K562 (cell line): ENCODE data around the gene HYAL1. TPM values are rescaled to one million over a fixed set of nuclear protein-coding genes. Genes with fewer than 3 reads are reported as not detected.
A peak's percentile ranks its signal among the peaks of the same experiment; 100 is the strongest.

Experiments
- ATAC-seq: fragments of 200-7000 bp; cut with Tn5 transposase; 3 replicates; pipeline ENCODE4 v1.9.1; 2020; ENCODE audit warnings: moderate library complexity
- BruUV-seq: library from RNA; stranded (reverse); fragments of 400-500 nt; replicated peaks from 2 replicates; lab custom pipeline; 2021; lab: Mats Ljungman, UMichigan
- CTCF ChIA-PET: fragments of 300-600 bp; formaldehyde crosslinking; extraction: SDS; loops from one replicate; lab custom pipeline; 2021; ENCODE audit warnings: low intra/inter-chr PET ratio; lab: Yijun Ruan, JAX
- POLR2A ChIA-PET: fragments of 300-600, 350-650 bp; sonication (Branson Sonifier 250); formaldehyde crosslinking; extraction: SDS; loops from one replicate; lab custom pipeline; 2021; ENCODE audit warnings: antibody characterized with exemption, inconsistent platforms; lab: Yijun Ruan, JAX
- DNase-seq, 4 experiments: peaks; one replicate each; pipeline versions ENCODE4 v3.0.0 to v3.0.0-alpha.2; 2011 to 2018; ENCODE audit warnings: low spot score in 3 of 4, mixed read lengths in 3 of 4; ENCODE audit errors: extremely low read depth in 1 of 4
- FAIRE-seq: peaks from 2 replicates; lab custom pipeline; 2011; peaks lifted over from hg19 to GRCh38; lab: Jason Lieb, UNC
- H2AFZ ChIP-seq: 2 replicates; pipeline ENCODE4 v1.6.0; 2011; ENCODE audit warnings: low read depth, low read length, control low read depth, inconsistent platforms
- H3K27ac ChIP-seq: fragments of 200-600 bp; 3 replicates; pipeline ENCODE4 v1.8.0; 2011; ENCODE audit warnings: low read depth, mild to moderate bottlenecking, control low read depth, inconsistent platforms, low read length, moderate library complexity, mixed read lengths; ENCODE audit errors: extremely low read depth
- H3K27me3 ChIP-seq, 2 experiments: fragments of 300-600 bp in 1 of 2; 2 replicates in 1 of 2; 3 replicates in 1 of 2; pipeline versions ENCODE4 v1.6.0 to v1.8.0; 2011; ENCODE audit warnings: inconsistent platforms in 2 of 2, low read length in 2 of 2, mild to moderate bottlenecking in 1 of 2, mixed read lengths in 1 of 2, moderate library complexity in 1 of 2; ENCODE audit not compliant: control insufficient read depth in 2 of 2, insufficient read depth in 2 of 2
- H3K36me3 ChIP-seq: fragments of 300-600 bp; 3 replicates; pipeline ENCODE4 v1.8.0; 2011; ENCODE audit warnings: mild to moderate bottlenecking, low read length, inconsistent platforms; ENCODE audit not compliant: control insufficient read depth, insufficient read depth
- H3K4me1 ChIP-seq, 2 experiments: fragments of 200-600 bp in 1 of 2; replicated peaks in 1 of 2; 2 replicates in 1 of 2; 3 replicates in 1 of 2; pipeline versions ENCODE4 v1.5.1 to v1.8.0; 2011; ENCODE audit warnings: inconsistent platforms in 2 of 2, low read length in 2 of 2, mild to moderate bottlenecking in 1 of 2, mixed read lengths in 1 of 2, moderate library complexity in 1 of 2; ENCODE audit not compliant: control insufficient read depth in 2 of 2, insufficient read depth in 2 of 2
- H3K4me2 ChIP-seq: 2 replicates; pipeline ENCODE4 v1.6.1; 2011; ENCODE audit warnings: low read length, control low read depth, inconsistent platforms, mixed read lengths; ENCODE audit not compliant: insufficient read depth
- H3K4me3 ChIP-seq: fragments of 200-600 bp; sonication (generic), shearing (Covaris generic); 2 replicates; pipeline ENCODE4 v1.5.1; 2016; ENCODE audit warnings: control low read depth, inconsistent platforms
- H3K79me2 ChIP-seq: fragments of 200-600 bp; 3 replicates; pipeline ENCODE4 v1.8.0; 2011; ENCODE audit warnings: low read length, inconsistent platforms; ENCODE audit not compliant: control insufficient read depth, insufficient read depth
- H3K9ac ChIP-seq, 2 experiments: 2 replicates each; pipeline versions ENCODE4 v1.6.0 to v1.6.1; 2011; ENCODE audit warnings: low read depth in 2 of 2, low read length in 2 of 2, control low read depth in 1 of 2, inconsistent platforms in 1 of 2, mild to moderate bottlenecking in 1 of 2, mixed read lengths in 1 of 2; ENCODE audit not compliant: insufficient read depth in 1 of 2
- H3K9me1 ChIP-seq: one replicate; pipeline ENCODE4 v1.6.0; 2011; ENCODE audit warnings: inconsistent platforms, mild to moderate bottlenecking, low read length, moderate library complexity; ENCODE audit not compliant: control insufficient read depth, insufficient read depth
- H3K9me3 ChIP-seq: replicated peaks from 2 replicates; pipeline ENCODE4 v1.5.1; 2011; ENCODE audit warnings: low read depth, low read length, inconsistent platforms; ENCODE audit not compliant: control insufficient read depth, insufficient read depth
- H4K20me1 ChIP-seq: replicated peaks from 2 replicates; pipeline ENCODE4 v1.6.1; 2011; ENCODE audit warnings: low read length, inconsistent platforms, mixed read lengths; ENCODE audit not compliant: control insufficient read depth, insufficient read depth
- ADNP ChIP-seq: fragments of 200-800 bp; sonication (Bioruptor generic); IDR thresholded peaks from 2 replicates; pipeline ENCODE4 v1.6.1; 2016; ENCODE audit warnings: missing genetic modification characterization, missing compliant biosample characterization
- ARID1B ChIP-seq: fragments of 450-650 bp; IDR thresholded peaks from 2 replicates; pipeline ENCODE4 v1.6.1; 2016; ENCODE audit warnings: antibody characterized with exemption, mild to moderate bottlenecking, inconsistent platforms
- C11orf30 ChIP-seq: fragments of 450-650 bp; IDR thresholded peaks from 2 replicates; pipeline ENCODE4 v1.6.1; 2016; ENCODE audit warnings: low read depth, mild to moderate bottlenecking
- CBFA2T3 ChIP-seq: fragments of 450-650 bp; IDR thresholded peaks from 2 replicates; pipeline ENCODE4 v1.6.1; 2017
- CREM ChIP-seq: IDR thresholded peaks from 2 replicates; pipeline ENCODE4 v1.6.1; 2014; ENCODE audit warnings: antibody characterized with exemption, low read depth
- DDX20 ChIP-seq: fragments of 450-650 bp; IDR thresholded peaks from 2 replicates; pipeline ENCODE4 v1.6.1; 2016; ENCODE audit warnings: missing genetic modification characterization, low read depth, mild to moderate bottlenecking, missing compliant biosample characterization, moderate library complexity
- ETS2 ChIP-seq: IDR thresholded peaks from 2 replicates; pipeline ENCODE4 v1.6.1; 2016; ENCODE audit warnings: borderline replicate concordance, missing genetic modification characterization, mild to moderate bottlenecking, moderate library complexity, missing compliant biosample characterization; ENCODE audit not compliant: poor library complexity, severe bottlenecking
- HMGN3 ChIP-seq: IDR thresholded peaks from 2 replicates; pipeline ENCODE4 v1.6.1; 2011; ENCODE audit warnings: borderline replicate concordance, low read depth, mild to moderate bottlenecking, mixed read lengths, low read length; ENCODE audit not compliant: insufficient read length; ENCODE audit errors: extremely low read depth
- STAT5B ChIP-seq: fragments of 250-450 bp; sonication (Bioruptor Pico); IDR thresholded peaks from 2 replicates; pipeline ENCODE4 v1.8.0; 2021; ENCODE audit warnings: mild to moderate bottlenecking, inconsistent platforms
- TCFL5 ChIP-seq: fragments of 250-450 bp; sonication (Bioruptor Pico); conservative IDR thresholded peaks from 2 replicates; pipeline ENCODE4 v1.6.1; 2021; ENCODE audit warnings: mild to moderate bottlenecking, moderate library complexity, matching md5 sums
- ZNF316 ChIP-seq: fragments of 450-650 bp; IDR thresholded peaks from 2 replicates; pipeline ENCODE4 v1.6.1; 2016
- ZNF717 ChIP-seq: fragments of 250-450 bp; sonication (Bioruptor Pico); IDR thresholded peaks from 2 replicates; pipeline ENCODE4 v1.5.0; 2021
- ZNF766 ChIP-seq: fragments of 200-800 bp; sonication (Bioruptor generic); conservative IDR thresholded peaks from 2 replicates; pipeline ENCODE4 v1.6.1; 2016; ENCODE audit warnings: missing genetic modification characterization, missing compliant biosample characterization
- WGBS: fragments of 100-300 bp; shearing (Covaris generic); methylation state at CpG from one replicate; pipeline ENCODE4 v1.1.6; 2016; ENCODE audit warnings: low coverage, mixed read lengths; ENCODE audit not compliant: insufficient coverage; ENCODE audit errors: missing lambda C conversion rate; 5-methylcytosine and 5-hydroxymethylcytosine counted together
- in situ Hi-C: fragments of 300-500 bp; cut with MboI; formaldehyde crosslinking; loops from 4 replicates; pipeline ENCODE4 v1.15.0; 2018; ENCODE audit warnings: inconsistent platforms, mixed read lengths
- intact Hi-C: fragments of 100-400 bp; cut with micrococcal nuclease; formaldehyde crosslinking; loops from 2 replicates; pipeline ENCODE4 v1.14.2; 2022
- polyA plus RNA-seq, 8 experiments: library from polyadenylated mRNA; depleted of rRNA in 4 of 8; stranded (reverse) in 5 of 8; unstranded in 3 of 8; fragments of >200 nt; fragmentation: Nextera tagmentation in 2 of 8; fragmentation: Illumina TruSeq in 1 of 8; extraction: Ambion mirVana in 2 of 8; extraction: Trizol in 1 of 8; gene quantifications; 2 replicates each; pipeline versions ENCODE4 v1.2.1 to v1.2.3, GENCODE V29; 2011 to 2014; ENCODE audit warnings: inconsistent platforms in 1 of 8, missing spikeins in 1 of 8
- total RNA-seq, 7 experiments: library from RNA; depleted of rRNA in 6 of 7; stranded (reverse); fragments of >200 nt in 6 of 7; fragmentation: Illumina TruSeq in 2 of 7; extraction: Trizol in 2 of 7; gene quantifications; 2 replicates each; pipeline versions ENCODE4 v1.2.1 to v1.2.3, GENCODE V29; 2011 to 2021; ENCODE audit warnings: low replicate concordance in 1 of 7
- TF ChIP-seq, protein P1 (sequence below): fragments of 200-800 bp; sonication (Bioruptor generic); IDR thresholded peaks from 2 replicates; pipeline ENCODE4 v1.6.1; 2017; ENCODE audit warnings: missing genetic modification characterization, missing compliant biosample characterization
- TF ChIP-seq, protein P2 (sequence below): sonication (generic); formaldehyde crosslinking; IDR thresholded peaks from 2 replicates; pipeline ENCODE4 v1.8.1; 2022; ENCODE audit warnings: missing genetic modification reagents
- TF ChIP-seq, protein P3 (sequence below): fragments of 450-650 bp; IDR thresholded peaks from 2 replicates; pipeline ENCODE4 v1.6.1; 2017; ENCODE audit warnings: mild to moderate bottlenecking, moderate library complexity

The HYAL1 gene
- total and polyA plus RNA-seq, 9 of the 15 experiments (the other 6 are each of a cell fraction or from before 2014, with no cell fraction given) = 1.4 to 8.5 (median 4.7) TPM

DNA sequence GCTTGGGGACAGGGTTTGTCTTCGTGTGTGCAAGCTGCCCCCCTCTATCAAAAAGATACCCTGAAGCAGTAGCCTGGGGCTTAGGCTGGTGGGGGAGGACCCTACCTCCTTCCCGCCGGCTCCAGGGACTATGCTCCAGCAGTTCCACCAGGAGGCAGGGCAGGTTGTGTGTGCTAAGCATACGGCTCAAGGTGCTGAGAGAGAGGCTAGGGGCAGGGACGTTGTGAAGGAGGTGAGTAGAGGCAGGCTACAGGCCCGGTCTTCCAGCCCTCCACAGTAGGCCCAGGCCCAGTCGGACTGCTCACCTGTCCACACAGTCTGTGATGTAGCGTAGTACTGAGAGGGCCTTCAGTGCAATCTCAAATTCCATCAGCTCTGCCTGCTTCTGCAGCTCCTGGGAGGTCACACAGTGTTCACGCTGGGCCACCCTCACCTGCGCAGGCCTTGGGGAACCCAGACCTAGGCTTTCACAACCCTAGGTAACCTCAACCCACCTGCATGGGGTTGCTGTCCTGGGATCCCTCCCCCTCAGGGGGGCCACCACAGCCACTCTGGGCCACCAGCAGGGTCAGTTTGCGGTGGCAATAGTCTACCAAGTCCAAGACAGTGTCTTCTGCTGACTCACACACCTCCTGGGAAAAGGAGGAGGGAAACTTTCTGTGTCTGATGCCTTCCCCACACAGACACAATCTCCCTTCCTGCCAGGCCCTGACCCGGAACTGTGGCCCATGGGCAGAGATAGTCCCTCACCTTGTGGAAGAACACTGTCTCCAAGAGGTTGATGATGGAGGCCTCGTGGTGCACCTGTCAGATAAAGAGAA lies 39.6 kb upstream of the HYAL1 start:
- intact Hi-C loops = no loop called here
- Histone ChIP-seq H3K36me3 (peaks cover 8% of the 10 kb centered on the region; the same call in 2 of the 3 replicates), H2AFZ (no peak overlapping the region), H3K4me2 (no peak overlapping the region; the same call in 1 of the 2 replicates), H3K9me1 (peaks cover 3% of the 10 kb centered on the region), H3K27ac (peak overlapping the region; percentile 39; the same call in 1 of the 3 replicates), H3K4me3 (no peak overlapping the region), H4K20me1 (no peaks in the 10 kb centered on the region), H3K9me3 (no peaks in the 10 kb centered on the region; the same call in 1 of the 2 replicates), H3K4me1 (peaks cover 24 to 50% of the 10 kb centered on the region in 2 experiments; a peak in 4 of 5 replicates), H3K9ac (peak overlapping the region in 1 of 2 experiments; percentile 79; a peak in 2 of 4 replicates), H3K79me2 (peaks cover 28% of the 10 kb centered on the region), H3K27me3 (no peaks in the 10 kb centered on the region)
- 18% methylated on average over 8 of the region's 13 CpGs for WGBS
- in situ Hi-C loops = no loop called here
- DNase-seq = no peak
- peak; percentile 37 for ATAC-seq
- peak; percentile 48 for FAIRE-seq
- ChIA-PET POLR2A (interaction anchor here (0.6 to 1.7 kb wide), 2 partner anchors 12 to 15 kb away, joined by 3 to 5 read pairs; partner anchors contain the start of gene TUSC2), CTCF (no interaction called here)
- BruUV-seq = no TSS peak
- TF ChIP-seq TCFL5 (no peak), ZNF316 (peak; percentile 27; the same call in 1 of the 2 replicates), HMGN3 (no peak), ETS2 (tag) (no peak), ZNF766 (CRISPR knock-in tag) (no peak), ZNF717 (CRISPR knock-in tag) (no peak), CREM (no peak), ADNP (tag) (no peak), ARID1B (no peak), STAT5B (no peak), CBFA2T3 (peak; percentile 19; the same call in 1 of the 2 replicates), C11orf30 (peak; percentile 60; the same call in 1 of the 2 replicates), DDX20 (tag) (no peak)
- TF ChIP-seq, protein P1, sequence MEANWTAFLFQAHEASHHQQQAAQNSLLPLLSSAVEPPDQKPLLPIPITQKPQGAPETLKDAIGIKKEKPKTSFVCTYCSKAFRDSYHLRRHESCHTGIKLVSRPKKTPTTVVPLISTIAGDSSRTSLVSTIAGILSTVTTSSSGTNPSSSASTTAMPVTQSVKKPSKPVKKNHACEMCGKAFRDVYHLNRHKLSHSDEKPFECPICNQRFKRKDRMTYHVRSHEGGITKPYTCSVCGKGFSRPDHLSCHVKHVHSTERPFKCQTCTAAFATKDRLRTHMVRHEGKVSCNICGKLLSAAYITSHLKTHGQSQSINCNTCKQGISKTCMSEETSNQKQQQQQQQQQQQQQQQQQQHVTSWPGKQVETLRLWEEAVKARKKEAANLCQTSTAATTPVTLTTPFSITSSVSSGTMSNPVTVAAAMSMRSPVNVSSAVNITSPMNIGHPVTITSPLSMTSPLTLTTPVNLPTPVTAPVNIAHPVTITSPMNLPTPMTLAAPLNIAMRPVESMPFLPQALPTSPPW = peak; percentile 40
- TF ChIP-seq, protein P2, sequence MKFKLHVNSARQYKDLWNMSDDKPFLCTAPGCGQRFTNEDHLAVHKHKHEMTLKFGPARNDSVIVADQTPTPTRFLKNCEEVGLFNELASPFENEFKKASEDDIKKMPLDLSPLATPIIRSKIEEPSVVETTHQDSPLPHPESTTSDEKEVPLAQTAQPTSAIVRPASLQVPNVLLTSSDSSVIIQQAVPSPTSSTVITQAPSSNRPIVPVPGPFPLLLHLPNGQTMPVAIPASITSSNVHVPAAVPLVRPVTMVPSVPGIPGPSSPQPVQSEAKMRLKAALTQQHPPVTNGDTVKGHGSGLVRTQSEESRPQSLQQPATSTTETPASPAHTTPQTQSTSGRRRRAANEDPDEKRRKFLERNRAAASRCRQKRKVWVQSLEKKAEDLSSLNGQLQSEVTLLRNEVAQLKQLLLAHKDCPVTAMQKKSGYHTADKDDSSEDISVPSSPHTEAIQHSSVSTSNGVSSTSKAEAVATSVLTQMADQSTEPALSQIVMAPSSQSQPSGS (CRISPR knock-in tag) = no peak
- TF ChIP-seq, protein P3, sequence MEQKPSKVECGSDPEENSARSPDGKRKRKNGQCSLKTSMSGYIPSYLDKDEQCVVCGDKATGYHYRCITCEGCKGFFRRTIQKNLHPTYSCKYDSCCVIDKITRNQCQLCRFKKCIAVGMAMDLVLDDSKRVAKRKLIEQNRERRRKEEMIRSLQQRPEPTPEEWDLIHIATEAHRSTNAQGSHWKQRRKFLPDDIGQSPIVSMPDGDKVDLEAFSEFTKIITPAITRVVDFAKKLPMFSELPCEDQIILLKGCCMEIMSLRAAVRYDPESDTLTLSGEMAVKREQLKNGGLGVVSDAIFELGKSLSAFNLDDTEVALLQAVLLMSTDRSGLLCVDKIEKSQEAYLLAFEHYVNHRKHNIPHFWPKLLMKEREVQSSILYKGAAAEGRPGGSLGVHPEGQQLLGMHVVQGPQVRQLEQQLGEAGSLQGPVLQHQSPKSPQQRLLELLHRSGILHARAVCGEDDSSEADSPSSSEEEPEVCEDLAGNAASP = no peak
